Breast epithelium (tissue), 4 donors: ENCODE data around the gene POLR2E. TPM values are rescaled to one million over a fixed set of nuclear protein-coding genes. Genes with fewer than 3 reads are reported as not detected.
A peak's percentile ranks its signal among the peaks of the same experiment; 100 is the strongest.

Experiments used
- DNase-seq, 2 donors: peaks; one replicate each; pipeline ENCODE4 v3.0.0-alpha.2; 2019; ENCODE audit warnings: low spot score in 2 of 2
- H3K27ac ChIP-seq, 2 donors: fragments of 200-600 bp; sonication (generic) in 1 of 2; one replicate each; pipeline ENCODE4 v1.5.1; 2016 to 2019; ENCODE audit warnings: mild to moderate bottlenecking in 1 of 2
- H3K27me3 ChIP-seq, 2 donors: fragments of 200-600 bp; sonication (generic) in 1 of 2; one replicate each; pipeline versions ENCODE4 v1.5.1 to v1.6.0; 2017 to 2019; ENCODE audit warnings: control low read depth in 1 of 2, mild to moderate bottlenecking in 1 of 2
- H3K36me3 ChIP-seq: fragments of 200-600 bp; one replicate; pipeline ENCODE4 v1.5.1; 2019
- H3K4me1 ChIP-seq, 2 donors: fragments of 200-600 bp; sonication (generic); one replicate each; pipeline ENCODE4 v1.5.1; 2016 to 2019; ENCODE audit warnings: control low read depth in 1 of 2
- H3K4me3 ChIP-seq, 3 donors: fragments of 200-600 bp; sonication (generic); 1 replicate in 2 of 3; 2 replicates in 1 of 3; pipeline ENCODE4 v1.5.1; 2016 to 2019; ENCODE audit warnings: mild to moderate bottlenecking in 3 of 3, moderate library complexity in 2 of 3
- H3K9me3 ChIP-seq, 2 donors: fragments of 200-600 bp; sonication (generic) in 1 of 2; one replicate each; pipeline ENCODE4 v1.5.1; 2016 to 2019; ENCODE audit warnings: control low read depth in 1 of 2
- POLR2A ChIP-seq: fragments of 450-650 bp; IDR thresholded peaks from one replicate; pipeline ENCODE4 v1.6.1; 2016; ENCODE audit warnings: antibody characterized with exemption, mild to moderate bottlenecking, moderate library complexity
- POLR2AphosphoS5 ChIP-seq, 3 donors: sonication (generic); formaldehyde crosslinking; IDR thresholded peaks; one replicate each; pipeline ENCODE4 v1.6.1; 2017; ENCODE audit warnings: antibody characterized with exemption in 3 of 3
- intact Hi-C: fragments of 100-400 bp; cut with DNase I; formaldehyde crosslinking; loops from one replicate; pipeline ENCODE4 v1.15.1; 2023; ENCODE audit warnings: low total_unique reads
- total RNA-seq, 3 donors: library from RNA; depleted of rRNA; stranded (reverse); fragments of >200 nt; gene quantifications; one replicate each; pipeline ENCODE4 v1.1.0, GENCODE V29; 2016
- TF ChIP-seq, protein P1 (sequence below), 3 donors: fragments of 450-650 bp; IDR thresholded peaks; one replicate each; pipeline ENCODE4 v1.5.1; 2016 to 2017; ENCODE audit warnings: antibody characterized with exemption in 3 of 3, mild to moderate bottlenecking in 3 of 3, moderate library complexity in 3 of 3

POLR2E gene
- total RNA-seq, 3 donors from 2014 or later, result 65.9 to 175 (median 89.1) TPM

DNA sequence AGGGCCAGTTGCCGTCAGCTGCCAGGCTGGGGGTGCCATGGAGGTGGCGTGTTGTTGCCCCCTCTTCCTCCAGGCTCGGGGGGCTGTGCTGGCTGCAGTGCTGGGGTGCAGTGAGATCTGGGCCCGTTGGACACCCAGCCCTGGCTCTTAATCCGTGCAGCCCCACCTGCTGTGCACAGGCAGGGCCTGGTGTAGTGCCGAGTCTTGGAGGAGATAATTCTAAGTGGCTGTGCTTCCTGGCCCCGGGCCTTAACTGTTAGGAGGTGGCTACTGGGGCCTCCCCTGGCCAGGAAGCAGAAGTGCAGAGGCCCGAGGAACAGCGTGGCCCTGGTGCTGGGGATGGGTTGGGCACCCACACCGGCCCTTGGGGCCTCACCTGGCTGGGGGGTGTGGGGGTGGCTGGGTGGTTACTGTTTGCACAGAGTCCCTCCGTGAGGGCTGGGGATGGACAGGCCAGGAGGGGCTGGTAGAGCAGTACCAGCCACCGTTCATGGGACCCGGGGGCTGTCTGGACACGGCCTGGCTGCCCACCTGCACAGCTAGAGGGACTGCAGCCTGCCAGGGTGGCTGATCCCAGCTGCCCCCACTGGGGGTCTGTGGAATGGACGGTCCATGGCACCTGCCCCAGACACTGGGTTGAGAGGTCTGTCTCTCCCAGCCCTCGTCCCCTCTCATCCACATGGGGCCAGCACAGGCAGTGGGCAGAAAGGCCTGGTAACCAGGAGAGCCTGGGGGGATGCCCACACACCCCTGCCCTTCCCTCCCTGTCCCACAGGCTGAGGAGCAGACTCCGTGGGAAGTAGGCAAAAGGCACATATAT lies 11.9 kb upstream of the POLR2E start:
- no peak for TF ChIP-seq POLR2A
- TF ChIP-seq, protein P1, sequence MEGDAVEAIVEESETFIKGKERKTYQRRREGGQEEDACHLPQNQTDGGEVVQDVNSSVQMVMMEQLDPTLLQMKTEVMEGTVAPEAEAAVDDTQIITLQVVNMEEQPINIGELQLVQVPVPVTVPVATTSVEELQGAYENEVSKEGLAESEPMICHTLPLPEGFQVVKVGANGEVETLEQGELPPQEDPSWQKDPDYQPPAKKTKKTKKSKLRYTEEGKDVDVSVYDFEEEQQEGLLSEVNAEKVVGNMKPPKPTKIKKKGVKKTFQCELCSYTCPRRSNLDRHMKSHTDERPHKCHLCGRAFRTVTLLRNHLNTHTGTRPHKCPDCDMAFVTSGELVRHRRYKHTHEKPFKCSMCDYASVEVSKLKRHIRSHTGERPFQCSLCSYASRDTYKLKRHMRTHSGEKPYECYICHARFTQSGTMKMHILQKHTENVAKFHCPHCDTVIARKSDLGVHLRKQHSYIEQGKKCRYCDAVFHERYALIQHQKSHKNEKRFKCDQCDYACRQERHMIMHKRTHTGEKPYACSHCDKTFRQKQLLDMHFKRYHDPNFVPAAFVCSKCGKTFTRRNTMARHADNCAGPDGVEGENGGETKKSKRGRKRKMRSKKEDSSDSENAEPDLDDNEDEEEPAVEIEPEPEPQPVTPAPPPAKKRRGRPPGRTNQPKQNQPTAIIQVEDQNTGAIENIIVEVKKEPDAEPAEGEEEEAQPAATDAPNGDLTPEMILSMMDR (IDR thresholded peaks at IDR 0.05), result peak in 1 of 3 donors; percentile 17
- DNase-seq, result no peak
- intact Hi-C loops, result no loop called here
- Histone ChIP-seq H3K4me3 (peak overlapping the region in 1 of 3 donors; percentile 15), H3K27me3 (no peaks in the 10 kb centered on the region), H3K27ac (peak overlapping the region; percentile 55 to 97), H3K9me3 (no peaks in the 10 kb centered on the region), H3K36me3 (peaks cover 12% of the 10 kb centered on the region), H3K4me1 (peaks cover 12 to 25% of the 10 kb centered on the region in 2 donors)

DNA sequence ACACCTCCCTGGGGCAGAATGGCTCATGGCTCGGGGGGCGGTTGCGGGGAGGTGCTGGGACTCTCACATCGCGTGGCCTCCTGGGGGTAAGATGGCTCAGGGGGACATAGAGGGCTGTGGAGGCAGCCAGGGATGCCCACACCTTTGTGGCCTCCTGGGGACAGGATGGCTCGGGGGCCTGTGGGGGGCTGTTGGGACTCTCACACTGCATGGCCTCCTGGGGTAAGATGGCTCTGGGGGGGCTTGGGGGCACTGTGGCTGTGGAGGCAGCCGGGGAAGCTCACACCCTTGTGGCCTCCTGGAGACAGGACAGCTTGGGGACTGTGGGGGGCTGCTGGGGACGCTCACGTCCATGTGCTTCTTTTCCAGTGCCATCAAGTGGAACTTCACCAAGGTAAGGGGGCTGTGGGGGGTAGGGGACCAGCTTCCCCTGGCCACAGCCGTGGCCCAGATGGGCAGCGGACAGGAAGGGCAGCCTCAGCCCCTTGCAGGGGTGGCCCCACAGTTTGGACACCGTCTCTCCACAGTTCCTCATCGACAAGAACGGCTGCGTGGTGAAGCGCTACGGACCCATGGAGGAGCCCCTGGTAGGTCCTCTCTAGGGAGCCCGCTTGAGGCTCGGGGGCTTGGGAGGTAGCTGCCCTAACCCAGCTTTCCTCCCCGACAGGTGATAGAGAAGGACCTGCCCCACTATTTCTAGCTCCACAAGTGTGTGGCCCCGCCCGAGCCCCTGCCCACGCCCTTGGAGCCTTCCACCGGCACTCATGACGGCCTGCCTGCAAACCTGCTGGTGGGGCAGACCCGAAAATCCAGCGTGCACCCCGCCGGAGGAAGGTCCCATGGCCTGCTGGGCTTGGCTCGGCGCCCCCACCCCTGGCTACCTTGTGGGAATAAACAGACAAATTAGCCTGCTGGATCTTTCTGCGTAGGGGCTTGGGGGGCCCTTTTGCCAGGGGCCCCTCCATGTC lies 11.0 kb upstream of the POLR2E start:
- Histone ChIP-seq H3K4me1 (peaks cover 12 to 26% of the 10 kb centered on the region in 2 donors), H3K27ac (peak overlapping the region; percentile 97), H3K4me3 (peak overlapping the region in 2 of 3 donors; percentile 86 to 88), H3K36me3 (peaks cover 12% of the 10 kb centered on the region), H3K27me3 (no peaks in the 10 kb centered on the region), H3K9me3 (no peaks in the 10 kb centered on the region)
- intact Hi-C loops, result no loop called here
- no peak for DNase-seq
- TF ChIP-seq POLR2A, result no peak
- TF ChIP-seq, protein P1 (IDR thresholded peaks at IDR 0.05), result peak in 1 of 3 donors; percentile 16
- no peak for TF ChIP-seq POLR2AphosphoS5 (IDR thresholded peaks at IDR 0.05)

DNA sequence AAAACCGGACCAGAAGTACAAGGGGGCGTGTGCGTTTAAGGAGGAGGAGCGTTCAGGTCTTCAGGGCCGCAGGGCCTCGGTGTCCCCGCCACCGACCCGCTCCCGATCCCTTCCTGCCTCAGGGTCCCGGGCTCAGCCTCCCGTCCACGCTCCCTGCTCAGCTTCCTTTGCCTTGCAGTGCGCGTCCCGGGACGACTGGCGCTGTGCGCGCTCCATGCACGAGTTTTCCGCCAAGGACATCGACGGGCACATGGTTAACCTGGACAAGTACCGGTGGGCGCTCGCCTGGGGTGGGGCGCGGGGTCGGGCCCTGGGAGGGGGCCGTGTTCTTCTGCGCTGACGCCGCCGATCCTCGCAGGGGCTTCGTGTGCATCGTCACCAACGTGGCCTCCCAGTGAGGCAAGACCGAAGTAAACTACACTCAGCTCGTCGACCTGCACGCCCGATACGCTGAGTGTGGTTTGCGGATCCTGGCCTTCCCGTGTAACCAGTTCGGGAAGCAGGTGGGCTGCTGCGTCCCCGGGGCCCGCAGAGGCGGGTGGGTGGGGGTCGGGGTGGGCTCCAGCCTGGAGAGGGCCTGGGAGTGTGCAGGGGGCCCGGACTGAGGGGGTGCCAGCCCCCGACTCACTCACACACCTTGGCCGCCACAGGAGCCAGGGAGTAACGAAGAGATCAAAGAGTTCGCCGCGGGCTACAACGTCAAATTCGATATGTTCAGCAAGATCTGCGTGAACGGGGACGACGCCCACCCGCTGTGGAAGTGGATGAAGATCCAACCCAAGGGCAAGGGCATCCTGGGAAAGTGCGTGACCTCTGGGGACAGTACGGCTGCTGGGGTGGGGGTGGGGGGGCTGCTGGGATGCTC lies 10.1 kb upstream of the POLR2E start:
- peak overlapping the region; percentile 86 to 92 (median 88) for H3K4me3 ChIP-seq
- no peaks in the 10 kb centered on the region for H3K9me3 ChIP-seq
- DNase-seq, result no peak
- intact Hi-C loops, result no loop called here
- no peaks in the 10 kb centered on the region for H3K27me3 ChIP-seq
- peaks cover 12 to 30% of the 10 kb centered on the region in 2 donors for H3K4me1 ChIP-seq
- TF ChIP-seq POLR2AphosphoS5 (IDR thresholded peaks at IDR 0.05) (peak; percentile 24 to 67 (median 47)), POLR2A (no peak)
- TF ChIP-seq, protein P1 (IDR thresholded peaks at IDR 0.05), result no peak
- peaks cover 12% of the 10 kb centered on the region for H3K36me3 ChIP-seq
- peak overlapping the region; percentile 97 for H3K27ac ChIP-seq

DNA sequence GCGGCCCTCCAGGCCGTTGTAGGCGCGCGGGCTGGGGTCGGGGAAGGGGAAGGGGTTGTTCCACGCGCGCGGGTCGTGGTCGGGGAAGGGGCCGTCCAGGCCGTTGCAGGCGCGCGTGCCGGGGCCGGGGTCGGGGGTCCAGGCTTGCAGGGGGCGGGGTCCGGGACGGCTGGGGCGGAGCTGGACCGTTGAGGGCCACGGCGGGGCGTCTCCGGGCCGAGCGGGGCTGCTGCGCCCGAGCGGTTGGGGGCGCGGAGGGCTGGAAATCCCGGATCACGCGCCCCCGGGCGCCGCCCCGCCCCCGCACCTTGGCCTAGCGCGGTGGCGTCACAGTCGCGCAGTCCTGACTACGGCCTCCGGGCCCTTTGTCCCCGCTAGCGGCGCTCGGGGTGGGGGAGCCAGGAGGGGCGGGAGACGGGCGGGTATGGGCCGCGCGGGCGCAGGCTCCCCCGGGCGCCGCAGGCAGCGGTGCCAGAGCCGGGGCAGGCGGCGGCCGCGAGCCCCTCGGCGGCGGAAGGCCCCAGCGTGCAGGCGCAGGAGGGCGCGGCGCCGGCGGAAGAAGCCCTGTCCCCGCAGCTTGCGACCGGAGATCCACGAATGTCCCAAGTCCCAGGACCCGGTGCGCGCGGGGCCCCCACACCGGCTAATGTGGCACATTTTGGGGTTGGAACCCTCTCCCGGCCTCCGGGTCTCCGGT lies 9.3 kb upstream of the POLR2E start:
- intact Hi-C loops, result loop anchor here (5.0 kb wide), 1 partner anchor 77 kb away; the partner anchor contains the start of gene CNN2
- Histone ChIP-seq H3K9me3 (no peaks in the 10 kb centered on the region), H3K27me3 (no peaks in the 10 kb centered on the region), H3K4me1 (peaks cover 12 to 30% of the 10 kb centered on the region in 2 donors), H3K27ac (peak overlapping the region; percentile 97), H3K4me3 (peak overlapping the region; percentile 86 to 92 (median 88)), H3K36me3 (peaks cover 12% of the 10 kb centered on the region)
- TF ChIP-seq POLR2A (no peak), POLR2AphosphoS5 (IDR thresholded peaks at IDR 0.05) (no peak)
- TF ChIP-seq, protein P1 (IDR thresholded peaks at IDR 0.05), result no peak
- peak in 1 of 2 donors; percentile 73 for DNase-seq
